HG02852 (cell line): ENCODE data around the gene USP8.
"Not testable (repeated sequence)": the region's sequence is repeated elsewhere in the genome, so short reads cannot be mapped to it uniquely, and the experiment has no call there.

Experiments
- ATAC-seq: cut with Tn5 transposase; IDR thresholded peaks from one replicate; pipeline ENCODE4 v1.9.1; 2021; ENCODE audit warnings: mild to moderate bottlenecking, moderate library complexity; ENCODE audit not compliant: unreplicated experiment

The USP8 gene

DNA sequence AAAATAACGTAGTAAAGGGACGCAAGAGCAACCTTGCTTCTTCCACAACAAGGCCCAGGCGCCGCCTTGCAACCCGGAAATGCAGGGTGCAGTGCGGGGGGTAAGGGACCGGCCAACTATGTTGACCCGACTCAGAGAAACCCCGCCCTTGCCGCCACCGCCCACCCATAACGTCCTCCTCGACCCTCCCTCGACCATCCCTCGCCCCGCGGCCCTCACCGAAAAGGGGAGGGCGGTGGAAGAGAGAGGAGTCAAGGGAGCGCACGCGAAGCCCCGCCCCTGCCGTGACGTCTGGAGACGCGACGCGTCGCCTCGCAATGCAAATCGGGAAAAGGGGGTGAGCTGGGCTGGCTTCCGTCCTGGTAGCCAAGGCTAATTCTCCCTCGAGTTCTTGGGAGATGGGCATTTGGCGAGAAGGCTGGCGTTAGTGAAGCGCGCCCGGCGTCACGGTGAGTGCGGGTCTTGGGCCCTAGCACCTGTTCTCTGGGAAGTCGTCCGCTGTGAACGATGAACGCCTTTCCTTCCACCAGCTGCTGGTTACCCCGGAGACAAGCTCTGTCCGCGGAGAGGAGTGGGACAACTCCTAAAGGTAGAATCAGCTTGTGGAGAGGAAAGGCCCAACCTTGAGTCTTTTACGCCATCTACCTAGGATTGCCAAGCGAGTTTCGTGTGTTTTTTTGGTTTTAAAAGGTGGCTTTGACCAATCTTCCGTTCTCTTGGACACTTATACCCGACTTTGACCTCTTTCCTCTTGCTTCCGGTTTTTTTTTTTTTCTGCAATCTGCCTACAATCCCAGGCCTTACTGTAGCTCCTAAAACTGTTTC lies at the start of gene USP8:
TSS of gene USP8 (plus strand) at position 340 of the 825 bp plus-strand sequence. CDS start 14,669 bp downstream, outside the sequence.
- ATAC-seq: peak; percentile 91

DNA sequence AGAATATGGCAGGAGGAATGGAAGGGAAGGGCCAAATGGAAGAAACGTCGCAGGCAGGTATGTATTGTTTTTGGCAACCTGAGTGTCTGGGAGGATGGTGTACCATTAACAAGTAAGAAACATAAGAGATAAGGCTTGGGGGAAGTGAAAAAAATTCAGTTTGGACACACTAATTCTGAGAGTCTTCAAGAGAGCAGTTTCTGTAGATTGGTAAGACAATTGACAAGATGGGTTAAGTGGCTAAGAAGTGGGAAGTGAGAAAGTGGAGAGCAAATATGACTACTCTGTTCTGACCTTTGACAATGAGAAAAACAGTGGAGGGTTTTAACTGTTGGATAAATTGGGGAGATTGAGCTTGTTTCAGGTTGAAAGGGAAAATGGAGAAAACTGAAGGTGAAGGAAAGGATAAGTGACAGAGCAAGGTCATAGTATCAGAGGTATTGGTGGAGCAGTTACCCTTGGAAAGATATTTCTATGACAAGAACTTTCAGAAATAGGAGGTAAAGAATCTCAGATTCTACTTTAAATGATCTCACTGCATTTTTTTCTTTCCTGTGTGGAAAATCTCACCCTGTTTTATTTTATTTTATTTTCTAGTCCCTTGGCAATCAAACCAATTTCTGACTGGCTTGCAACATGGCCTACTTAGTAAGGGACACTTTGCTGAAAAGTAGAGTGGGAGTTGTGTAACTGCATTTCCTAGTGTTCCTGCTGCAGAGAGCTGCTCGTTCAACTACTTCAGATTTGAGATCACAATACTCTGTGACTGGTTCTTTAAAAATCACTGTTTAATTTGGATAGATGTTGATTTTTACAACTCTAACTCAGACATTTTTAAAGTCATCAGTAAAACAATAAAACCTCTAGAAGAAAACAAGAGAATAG lies 46.1 kb upstream of the USP8 start:
- ATAC-seq: peak; percentile 98

DNA sequence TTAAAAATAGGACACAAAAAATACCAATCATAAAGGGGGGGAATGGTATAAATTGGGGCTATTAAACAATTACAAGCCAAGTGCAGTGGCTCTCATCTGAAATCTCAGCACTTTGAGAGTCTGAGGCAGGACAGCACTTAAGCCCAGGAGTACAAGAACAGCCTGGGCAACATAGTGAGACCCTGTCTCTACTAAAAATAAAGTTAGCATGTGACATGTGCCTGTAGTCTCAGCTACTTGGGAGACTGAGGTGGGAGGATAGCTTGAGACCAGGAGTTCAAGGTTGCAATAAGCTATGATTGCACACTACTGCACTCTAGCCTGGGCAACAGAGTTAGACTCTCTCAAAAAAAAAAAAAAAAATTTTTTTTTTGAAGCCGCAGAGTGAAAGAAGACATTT lies 45.4 kb upstream of the USP8 start:
- no peak for ATAC-seq

DNA sequence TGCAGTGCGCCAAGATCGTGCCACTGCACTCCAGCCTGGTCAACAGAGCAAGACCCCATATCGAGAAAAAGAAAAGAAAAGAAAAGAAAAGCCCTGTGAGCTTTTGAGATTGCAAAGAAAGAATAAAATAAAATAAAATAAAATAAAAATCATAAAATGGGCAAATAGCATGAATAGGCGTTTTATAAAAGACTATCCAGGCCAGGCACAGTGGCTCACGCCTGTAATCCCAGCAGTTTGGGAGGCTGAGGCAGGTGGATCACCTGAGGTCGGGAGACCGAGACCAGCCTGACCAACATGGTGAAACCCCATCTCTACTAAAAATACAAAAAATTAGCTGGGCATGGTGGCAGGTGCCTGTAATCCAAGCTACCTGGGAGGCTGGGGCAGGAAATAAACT lies 44.8 kb upstream of the USP8 start:
- ATAC-seq: not testable (repeated sequence)

DNA sequence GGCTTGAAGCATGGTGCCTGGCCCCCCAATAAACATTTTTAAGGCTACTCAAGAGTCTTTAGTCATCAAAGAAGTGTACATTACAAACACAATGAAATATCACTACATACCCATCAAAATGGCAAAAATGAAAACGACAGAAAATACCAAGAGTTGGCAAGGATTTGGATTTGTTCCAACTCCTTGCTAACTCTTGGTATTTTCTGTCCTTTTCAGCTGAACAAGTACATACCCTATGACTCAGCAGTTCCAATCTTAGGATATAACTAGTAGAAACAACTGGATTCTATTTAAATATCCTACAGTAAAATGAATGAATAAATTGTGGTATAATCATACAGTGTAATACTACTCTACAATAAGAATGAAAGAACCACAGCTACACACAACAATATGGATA lies 44.1 kb upstream of the USP8 start:
- no peak for ATAC-seq

DNA sequence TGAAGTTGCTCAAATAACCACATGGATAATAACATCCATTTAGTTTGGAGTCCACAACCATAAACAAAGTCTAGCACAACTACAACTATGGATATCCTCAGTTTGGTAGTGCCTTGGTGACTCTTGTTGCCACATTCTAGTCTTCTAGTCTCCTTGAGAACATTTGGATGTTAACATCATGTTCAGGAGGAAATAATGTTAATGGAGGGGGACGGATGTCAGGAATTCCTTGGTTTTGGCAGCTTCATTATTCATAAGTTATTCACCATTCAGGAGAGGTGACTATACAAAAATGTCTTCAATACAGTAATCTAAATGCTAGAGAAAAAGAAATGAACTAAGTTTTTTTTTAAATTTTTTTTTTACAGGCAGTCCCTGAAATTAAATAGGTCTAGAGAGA lies 42.8 kb upstream of the USP8 start:
- ATAC-seq: no peak

DNA sequence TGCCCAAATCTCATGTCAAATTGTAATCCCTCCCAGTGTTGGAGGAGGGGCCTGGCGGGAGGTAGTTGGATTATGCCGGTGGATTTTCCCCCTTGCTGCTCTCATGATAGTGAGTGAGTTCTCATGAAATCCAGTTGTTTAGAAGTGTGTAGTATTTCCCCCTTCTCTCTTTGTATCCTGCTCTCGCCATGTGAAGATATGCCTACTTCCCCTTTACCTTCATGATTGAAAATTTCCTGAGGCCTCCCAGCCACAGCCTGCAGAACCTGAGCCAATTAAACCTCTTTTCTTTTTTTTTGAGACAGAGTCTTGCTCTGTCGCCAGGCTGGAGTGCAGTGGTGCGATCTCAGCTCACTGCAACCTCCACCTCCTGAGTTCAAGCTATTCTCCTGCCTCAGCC lies 41.8 kb upstream of the USP8 start:
- not testable (repeated sequence) for ATAC-seq

DNA sequence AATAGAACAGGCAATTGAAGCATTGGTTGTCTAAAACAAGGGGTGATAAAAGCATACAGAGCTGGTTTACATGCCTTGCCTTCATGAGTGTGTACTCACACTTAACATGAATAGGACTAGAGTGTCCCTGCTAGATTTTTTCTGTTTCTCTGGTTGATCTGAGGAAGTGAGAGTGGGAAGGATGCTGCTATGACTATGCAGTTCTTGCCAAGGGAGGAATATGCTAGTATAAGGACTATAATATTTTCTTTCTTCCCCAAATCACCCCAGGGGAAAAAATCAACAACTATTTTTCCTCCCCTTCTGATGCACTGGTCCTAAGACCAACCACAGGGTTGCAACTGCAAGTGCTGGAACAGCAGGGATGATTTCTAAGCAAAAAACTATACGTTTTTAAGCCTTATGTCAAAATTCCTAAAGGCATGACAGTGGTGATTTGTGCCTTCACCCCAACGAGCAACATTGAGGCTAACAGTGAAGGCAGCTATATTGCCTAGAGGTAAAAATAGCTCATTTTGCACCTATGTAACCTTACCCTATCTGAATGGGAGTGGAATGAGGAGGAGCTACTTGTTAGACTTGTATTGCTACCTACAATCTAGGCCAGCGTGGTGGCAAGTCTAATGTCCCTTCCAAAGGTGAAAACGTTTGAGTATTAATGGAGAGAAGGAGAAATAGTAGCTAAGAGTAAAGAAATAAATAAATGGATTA lies 33.5 kb upstream of the USP8 start:
- peak; percentile 85 for ATAC-seq

DNA sequence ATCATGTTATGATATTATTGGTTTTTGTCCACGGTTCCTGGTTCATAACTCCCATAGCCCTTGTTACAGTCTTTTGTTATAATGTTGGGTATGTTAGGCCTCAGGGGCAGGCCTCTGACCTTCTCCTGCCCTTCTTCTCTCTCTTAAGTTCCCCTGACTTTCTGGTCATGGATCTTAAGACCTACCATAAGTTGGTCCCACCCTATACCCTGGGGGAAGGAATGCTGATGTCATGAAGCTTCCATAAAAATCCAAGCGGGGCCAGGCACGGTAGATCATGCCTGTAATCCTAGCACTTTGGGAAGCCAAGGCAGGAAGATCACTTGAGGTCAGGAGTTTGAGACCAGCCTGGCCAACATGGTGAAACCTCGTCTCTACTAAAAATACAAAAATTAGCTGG lies 32.6 kb upstream of the USP8 start:
- not testable (repeated sequence) for ATAC-seq

DNA sequence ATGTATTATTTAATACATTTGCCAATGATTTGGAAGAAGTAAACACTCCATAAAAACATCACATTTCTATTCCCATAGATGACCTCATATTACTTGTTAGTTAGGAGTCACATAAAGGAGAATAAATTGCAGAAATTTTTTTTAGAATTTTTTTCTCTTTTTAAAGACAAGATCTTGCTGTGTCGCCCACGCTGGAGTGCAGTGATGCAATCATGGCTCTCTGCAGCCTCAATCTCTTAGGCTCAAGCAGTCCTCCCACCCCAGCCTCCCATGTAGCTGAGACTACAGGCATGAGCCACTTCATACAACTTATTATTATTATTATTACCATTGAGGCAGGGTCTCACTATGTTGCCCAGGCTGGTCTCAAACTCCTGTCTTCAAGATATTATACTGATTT lies 12.3 kb upstream of the USP8 start:
- no peak for ATAC-seq

DNA sequence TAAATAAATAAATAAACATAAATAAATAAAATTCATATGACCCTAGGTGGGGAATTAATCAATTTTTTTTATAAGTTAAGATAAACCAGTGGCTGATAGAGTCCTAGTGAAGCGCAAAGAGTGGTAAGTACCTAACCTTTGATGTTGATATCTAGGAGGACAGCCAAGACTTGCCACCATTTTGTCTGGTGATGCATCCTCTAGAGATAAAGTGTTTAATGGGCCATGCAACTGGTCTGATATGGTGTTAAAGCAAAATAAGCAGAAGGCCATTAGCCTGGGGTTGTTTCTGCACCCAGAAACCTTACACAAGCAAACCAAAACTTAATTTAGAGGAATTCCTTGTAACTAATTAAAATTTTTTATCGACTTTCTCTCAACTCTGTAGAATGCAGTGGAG lies 9.6 kb upstream of the USP8 start:
- ATAC-seq: no peak

DNA sequence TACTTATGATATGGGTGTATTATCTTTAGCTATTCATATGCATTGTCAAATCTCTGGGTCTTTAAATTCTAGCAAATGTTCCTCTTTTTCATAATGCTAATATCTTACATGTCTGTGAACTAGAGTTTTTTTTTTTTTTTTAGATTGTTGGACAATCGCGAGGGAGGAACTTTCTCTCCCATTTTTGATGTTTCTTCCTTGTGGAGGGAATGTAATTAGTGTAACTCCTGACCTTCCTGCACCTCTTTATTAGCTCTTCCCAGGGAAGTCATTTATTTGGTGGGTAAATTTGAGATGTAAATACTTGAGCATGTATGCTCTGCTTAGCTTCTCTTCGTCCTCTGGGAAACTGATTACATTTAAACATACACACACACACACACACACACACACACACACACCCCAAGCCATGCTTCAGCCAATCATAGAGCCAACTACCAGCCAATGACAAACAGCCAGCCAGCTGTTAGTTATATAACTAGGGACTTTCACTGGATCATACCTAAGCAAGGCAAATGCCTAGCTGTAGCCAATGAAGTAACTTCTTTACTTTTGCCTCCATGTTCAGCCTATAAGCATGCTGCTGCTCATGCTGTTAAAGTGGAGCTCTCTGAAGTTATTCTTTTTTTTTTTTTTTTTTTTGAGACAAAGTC lies 8.3 kb upstream of the USP8 start:
- ATAC-seq: no peak

DNA sequence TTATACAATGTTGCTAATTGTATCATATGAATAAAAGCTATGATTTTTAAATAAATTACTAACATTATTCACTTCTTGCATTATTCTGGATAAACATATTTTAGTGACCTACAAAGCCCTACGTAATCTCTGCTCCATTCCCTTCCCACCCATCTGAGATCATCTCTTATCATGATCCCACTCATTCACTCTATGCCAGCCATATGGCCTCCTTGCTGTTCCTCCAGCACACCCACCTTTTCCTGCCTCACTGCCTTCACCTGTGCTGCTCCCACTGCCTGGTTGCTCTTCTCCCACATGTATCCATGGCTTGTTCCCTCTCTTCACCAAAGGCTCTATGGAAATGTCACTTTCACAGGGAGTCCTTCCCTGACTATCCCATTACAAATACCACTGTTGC lies 7.3 kb upstream of the USP8 start:
- ATAC-seq: no peak

DNA sequence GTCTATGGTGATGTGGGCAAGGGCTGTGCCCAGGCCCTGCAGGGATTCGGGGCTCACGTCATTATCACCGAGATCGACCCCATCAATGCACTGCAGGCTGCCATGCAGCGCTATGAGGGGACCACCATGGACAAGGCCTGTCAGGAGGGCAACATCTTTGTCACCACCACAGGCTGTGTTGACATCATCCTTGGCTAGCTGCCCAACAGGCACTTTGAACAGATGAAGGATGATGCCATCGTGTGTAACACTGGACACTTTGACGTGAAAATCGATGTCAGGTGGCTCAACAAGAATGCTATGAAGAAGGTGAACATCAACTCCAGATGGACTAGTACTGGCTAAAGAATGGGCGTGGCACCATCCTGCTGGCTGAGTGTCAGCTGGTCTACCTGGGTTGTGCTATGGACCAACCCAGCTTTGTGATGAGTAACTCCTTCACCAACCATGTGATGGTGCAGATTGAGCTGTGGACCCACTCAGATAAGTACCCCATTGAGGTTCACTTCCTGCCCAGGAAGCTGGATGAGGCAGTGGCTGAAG lies 6.1 kb upstream of the USP8 start:
- ATAC-seq: no peak

DNA sequence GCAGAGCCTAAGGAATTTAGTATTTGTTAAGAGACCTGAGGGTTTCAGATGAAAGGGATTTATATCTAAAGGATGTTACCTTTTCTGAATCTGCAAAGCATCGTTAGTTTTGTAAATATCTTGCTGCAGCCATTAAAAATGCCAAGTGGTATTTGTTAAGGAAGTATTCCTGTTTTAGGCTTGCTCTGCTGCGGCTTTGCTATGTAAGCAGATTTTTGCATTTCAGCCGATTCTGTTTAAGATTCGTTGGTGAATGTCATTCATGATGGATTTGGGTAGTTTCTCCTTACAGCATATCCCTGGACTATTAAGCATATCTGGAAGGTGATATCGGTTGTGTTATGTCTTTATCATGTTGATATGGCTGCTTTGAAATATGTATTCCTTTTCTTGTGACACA lies 1.0 kb downstream of the USP8 start:
- no peak for ATAC-seq

DNA sequence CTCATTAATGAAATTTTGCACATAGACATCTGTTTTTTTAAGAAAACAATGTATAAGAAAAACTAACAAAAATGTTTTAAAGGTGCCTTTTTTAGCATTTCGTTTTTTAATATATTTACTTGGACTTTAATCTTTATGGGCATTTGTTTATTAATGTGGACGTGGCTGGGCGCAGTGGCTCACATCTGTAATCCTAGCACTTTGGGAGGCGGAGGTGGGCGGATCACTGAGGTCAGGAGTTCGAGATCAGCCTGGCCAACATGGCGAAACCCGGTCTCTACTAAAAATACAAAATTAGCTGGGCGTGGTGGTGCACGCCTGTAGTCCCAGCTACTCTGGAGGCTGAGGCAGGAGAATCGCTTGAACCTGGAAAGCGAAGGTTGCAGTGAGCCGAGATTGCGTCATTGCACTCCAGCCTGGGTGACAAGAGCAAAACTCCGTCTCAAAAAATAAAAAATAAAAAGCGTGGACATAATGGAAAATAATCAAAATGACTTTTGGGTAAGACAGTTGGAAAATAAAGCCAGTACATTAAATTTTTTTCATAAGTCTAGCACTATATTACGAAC lies 1.6 kb downstream of the USP8 start:
- ATAC-seq: not testable (repeated sequence)

DNA sequence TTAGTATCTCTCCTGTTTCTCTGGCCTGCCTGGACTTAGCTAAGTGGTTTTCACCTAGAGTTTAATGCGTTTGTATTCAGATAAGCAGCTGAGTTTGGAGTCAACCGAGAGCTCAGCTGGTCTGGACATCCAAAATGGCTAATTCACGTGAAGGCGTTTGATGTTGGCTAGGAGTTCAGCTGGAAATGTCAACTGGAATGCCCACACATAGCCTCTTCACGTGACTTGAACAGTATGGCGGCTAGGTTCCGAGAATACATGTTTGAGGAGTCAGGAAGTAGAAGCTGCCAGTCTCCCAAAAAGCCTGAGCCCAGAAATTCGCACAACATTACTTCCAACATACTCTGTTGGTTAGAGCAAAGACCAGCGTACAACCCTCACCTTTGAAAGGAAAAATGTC lies 2.2 kb downstream of the USP8 start:
- ATAC-seq: no peak

DNA sequence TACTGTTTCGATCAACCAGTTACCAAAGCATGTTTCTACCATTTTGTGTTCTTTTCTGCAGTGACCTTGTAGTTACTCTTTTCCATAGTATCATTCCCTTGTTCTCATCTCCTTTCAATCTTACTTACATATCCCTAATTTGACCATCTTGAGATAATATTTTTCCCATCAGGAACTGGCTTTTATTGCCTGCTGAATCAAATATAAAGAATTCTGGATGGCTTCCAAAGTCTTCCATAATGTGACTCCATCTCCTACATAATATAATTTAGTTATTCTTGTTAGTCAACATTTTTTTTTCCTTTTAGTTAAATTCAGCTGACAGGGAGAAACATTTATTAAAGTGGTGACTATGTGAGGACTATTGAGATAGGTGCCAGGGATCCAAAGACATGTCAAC lies 7.0 kb downstream of the USP8 start:
- ATAC-seq: no peak

DNA sequence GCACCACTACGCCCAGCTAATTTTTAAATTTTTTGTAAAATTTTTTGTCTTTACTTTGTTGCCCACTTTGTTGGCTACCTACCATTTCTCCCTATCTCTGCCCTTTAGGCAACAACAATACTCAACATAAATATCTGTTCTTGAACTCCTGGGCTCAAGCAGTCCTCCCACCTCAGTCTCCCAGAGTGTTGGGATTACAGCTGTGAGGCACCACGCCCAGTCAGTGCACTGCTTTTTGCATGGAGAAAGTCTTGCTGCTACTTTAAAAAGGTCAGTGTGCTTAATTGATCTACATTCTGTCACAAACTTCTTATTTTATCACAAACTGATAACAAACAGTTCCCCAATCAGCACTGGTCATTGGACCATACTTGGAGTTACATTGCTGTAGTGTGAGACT lies 8.0 kb downstream of the USP8 start:
- ATAC-seq: no peak

DNA sequence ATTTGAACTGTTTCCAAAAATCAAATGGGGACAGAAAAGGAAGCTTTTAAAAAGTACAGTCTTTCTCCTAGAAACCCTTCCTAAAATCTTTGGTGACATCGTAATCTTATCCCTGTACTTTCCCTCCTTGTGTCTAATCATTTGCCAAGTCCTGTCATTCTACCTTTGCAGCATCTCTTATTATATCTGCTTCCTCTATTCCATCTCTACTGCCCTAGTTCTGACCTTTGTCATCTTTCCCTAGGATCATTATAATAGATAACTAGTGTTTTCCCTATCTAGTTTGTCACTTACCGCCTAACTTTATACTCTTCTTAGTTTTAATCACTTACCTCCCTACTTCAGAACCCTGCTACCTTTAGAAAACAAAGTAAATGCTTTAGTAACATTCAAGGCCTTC lies 11.6 kb downstream of the USP8 start:
- ATAC-seq: no peak
